ENCODE data around the gene PCBD2.
"Not testable (repeated sequence)": the region's sequence is repeated elsewhere in the genome, so short reads cannot be mapped to it uniquely, and the experiment has no call there.

DNA sequence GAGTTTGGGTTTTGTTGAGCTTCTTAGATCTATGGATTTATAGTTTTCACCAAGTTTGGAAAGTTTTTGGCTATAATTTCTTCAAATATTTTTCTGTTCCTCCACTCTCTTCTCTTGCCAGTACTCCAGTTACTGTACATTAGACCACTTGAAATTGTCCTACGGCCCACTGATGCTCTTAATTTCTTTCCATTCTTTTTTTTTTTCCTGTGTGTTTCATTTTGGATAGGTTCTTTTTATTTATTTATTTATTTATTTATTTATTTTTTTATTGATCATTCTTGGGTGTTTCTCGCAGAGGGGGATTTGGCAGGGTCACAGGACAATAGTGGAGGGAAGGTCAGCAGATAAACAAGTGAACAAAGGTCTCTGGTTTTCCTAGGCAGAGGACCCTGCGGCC, 24.0 kb upstream of the PCBD2 start:
- TF ChIP-seq, protein P1, sequence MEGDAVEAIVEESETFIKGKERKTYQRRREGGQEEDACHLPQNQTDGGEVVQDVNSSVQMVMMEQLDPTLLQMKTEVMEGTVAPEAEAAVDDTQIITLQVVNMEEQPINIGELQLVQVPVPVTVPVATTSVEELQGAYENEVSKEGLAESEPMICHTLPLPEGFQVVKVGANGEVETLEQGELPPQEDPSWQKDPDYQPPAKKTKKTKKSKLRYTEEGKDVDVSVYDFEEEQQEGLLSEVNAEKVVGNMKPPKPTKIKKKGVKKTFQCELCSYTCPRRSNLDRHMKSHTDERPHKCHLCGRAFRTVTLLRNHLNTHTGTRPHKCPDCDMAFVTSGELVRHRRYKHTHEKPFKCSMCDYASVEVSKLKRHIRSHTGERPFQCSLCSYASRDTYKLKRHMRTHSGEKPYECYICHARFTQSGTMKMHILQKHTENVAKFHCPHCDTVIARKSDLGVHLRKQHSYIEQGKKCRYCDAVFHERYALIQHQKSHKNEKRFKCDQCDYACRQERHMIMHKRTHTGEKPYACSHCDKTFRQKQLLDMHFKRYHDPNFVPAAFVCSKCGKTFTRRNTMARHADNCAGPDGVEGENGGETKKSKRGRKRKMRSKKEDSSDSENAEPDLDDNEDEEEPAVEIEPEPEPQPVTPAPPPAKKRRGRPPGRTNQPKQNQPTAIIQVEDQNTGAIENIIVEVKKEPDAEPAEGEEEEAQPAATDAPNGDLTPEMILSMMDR (IDR thresholded peaks at IDR 0.05): not testable (repeated sequence)
- TF ChIP-seq EZH2 (IDR thresholded peaks at IDR 0.05; ENCODE audit: borderline replicate concordance, insufficient read depth, low read depth, low read length, poor library complexity, severe bottlenecking): not testable (repeated sequence)

Measured in B cell (primary cell).